GM10248 (cell line): Measurements from ENCODE around the gene KLHDC7B.
A peak's percentile ranks its signal among the peaks of the same experiment; 100 is the strongest.

Source experiments
- CTCF ChIA-PET: fragments of 300-600 bp; sonication (Branson Sonifier 250); formaldehyde crosslinking; extraction: SDS; loops from one replicate; lab custom pipeline; 2021; ENCODE audit warnings: antibody characterized with exemption; lab: Yijun Ruan, JAX
- POLR2A ChIA-PET: fragments of 350-650 bp; sonication (Branson Sonifier 250); formaldehyde crosslinking; extraction: SDS; loops from one replicate; lab custom pipeline; 2020; ENCODE audit warnings: antibody characterized with exemption; lab: Yijun Ruan, JAX
- DNase-seq: peaks from one replicate; pipeline ENCODE4 v3.0.0; 2012; ENCODE audit errors: extremely low spot score
- CTCF ChIP-seq: IDR thresholded peaks from 2 replicates; pipeline ENCODE4 v1.5.1; 2012; ENCODE audit warnings: mild to moderate bottlenecking, low read depth; ENCODE audit errors: extremely low read depth, missing control alignments, control extremely low read depth

Gene KLHDC7B

GRCh38 chr22:50523806-50524675, 21.7 kb upstream of the KLHDC7B start:
- no peak for TF ChIP-seq CTCF
- DNase-seq = no peak
- ChIA-PET CTCF (interaction anchor here (2.6 to 6.7 kb wide), 4 partner anchors 9 to 40 kb away, joined by 24 to 136 read pairs (median 48); partner anchors contain the start of genes KLHDC7B, LMF2, NCAPH2 and SYCE3), POLR2A (interaction anchor here (4.5 kb wide), 1 partner anchor 16 kb away, joined by 33 read pairs; the partner anchor contains the start of genes LMF2 and NCAPH2)

DNA sequence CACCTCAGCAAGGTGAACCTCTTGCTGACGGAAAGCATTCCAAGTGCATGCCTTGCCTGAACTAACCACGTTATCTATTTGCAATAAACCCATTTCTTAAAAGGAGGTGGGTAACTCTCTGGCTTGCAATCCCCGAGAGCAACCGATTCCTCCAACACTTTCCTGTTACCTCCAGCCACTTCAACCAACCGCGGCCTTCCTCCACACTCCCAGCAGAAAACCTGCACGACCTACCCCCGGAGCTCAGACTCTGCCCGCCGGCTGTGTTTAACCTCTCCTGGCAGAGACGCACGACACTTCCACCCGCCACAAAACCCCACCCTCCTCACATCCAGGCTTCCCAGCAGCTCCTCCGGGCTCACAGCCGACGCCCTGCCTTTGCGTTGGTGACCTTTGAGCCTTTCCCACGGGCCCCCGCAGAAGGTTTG, 21.0 kb upstream of the KLHDC7B start:
- CTCF ChIA-PET = interaction anchor here (1.3 to 6.7 kb wide), 9 partner anchors 9 to 381 kb away, joined by 3 to 136 read pairs (median 24); partner anchors contain the start of genes KLHDC7B, LMF2, NCAPH2 and SYCE3
- TF ChIP-seq CTCF = no peak
- no peak for DNase-seq
- POLR2A ChIA-PET = interaction anchor here (0.5 to 4.5 kb wide), 4 partner anchors 17 to 45 kb away, joined by 3 to 33 read pairs (median 3); partner anchors contain the start of genes LMF2 and NCAPH2

- peak; percentile 64 for TF ChIP-seq CTCF
- CTCF ChIA-PET = interaction anchor here (0.8 to 6.7 kb wide), 39 partner anchors 10 to 680 kb away, joined by 3 to 136 read pairs (median 4); partner anchors contain the start of genes HDAC10, KLHDC7B, LMF2 and NCAPH2
- POLR2A ChIA-PET = interaction anchor here (0.5 to 4.5 kb wide), 12 partner anchors 8 to 235 kb away, joined by 3 to 33 read pairs (median 4); partner anchors contain the start of genes KLHDC7B, LMF2 and NCAPH2
- DNase-seq = peak; percentile 97
Observed at GRCh38 chr22:50525104-50525857, 20.4 kb upstream of the KLHDC7B start, which contains the start of gene SCO2. Gene SCO2 (minus strand): TSS chr22:50525598. CDS start chr22:50524411, 1,187 bp downstream.

GRCh38 chr22:50525858-50526107, 19.9 kb upstream of the KLHDC7B start:
- DNase-seq = no peak
- ChIA-PET CTCF (interaction anchor here (0.8 to 6.7 kb wide), 39 partner anchors 9 to 680 kb away, joined by 3 to 136 read pairs (median 4); partner anchors contain the start of genes HDAC10, KLHDC7B, LMF2 and NCAPH2), POLR2A (interaction anchor here (0.6 to 4.5 kb wide), 10 partner anchors 9 to 236 kb away, joined by 3 to 33 read pairs (median 6); partner anchors contain the start of genes KLHDC7B, LMF2 and NCAPH2)
- no peak for TF ChIP-seq CTCF

DNA sequence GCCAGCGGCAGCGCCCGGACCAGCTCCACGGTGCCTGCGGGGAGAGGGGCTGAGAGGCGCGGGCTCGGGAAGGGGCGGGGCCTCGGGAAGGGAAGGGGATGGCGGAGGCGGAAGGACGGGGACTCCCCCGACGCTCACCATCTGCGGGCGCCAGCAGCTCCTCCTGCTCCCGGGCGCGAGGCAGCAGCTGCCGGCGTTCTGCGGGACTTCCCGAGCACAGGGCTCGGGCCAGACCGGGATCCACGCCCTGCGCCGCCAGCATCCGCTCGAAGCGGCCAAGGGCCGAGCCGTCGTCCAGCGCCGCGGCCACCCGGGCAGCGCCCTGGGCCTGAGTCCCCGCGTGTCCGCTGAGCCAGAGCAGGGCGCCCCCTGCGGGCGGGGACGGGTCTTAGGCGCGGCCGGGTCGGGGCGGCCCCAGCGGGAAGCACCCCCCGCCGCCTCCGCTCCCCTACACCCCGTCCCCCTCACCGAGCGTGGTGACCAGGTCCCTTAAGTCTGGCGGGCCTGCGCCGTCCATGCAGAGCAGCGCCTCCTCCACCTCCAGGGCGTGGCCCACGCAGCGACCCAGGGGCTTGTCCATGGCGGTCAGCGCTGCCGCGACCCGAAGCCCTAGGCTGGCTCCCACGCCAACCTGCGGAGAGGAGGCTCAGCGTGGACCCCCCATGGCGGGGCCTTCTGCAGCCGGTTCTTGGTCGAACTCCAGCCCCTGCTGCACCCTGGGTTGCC, 19.4 kb upstream of the KLHDC7B start:
- POLR2A ChIA-PET = interaction anchor here (0.9 to 4.5 kb wide), 8 partner anchors 9 to 43 kb away, joined by 3 to 33 read pairs (median 6); partner anchors contain the start of genes KLHDC7B, LMF2 and NCAPH2
- CTCF ChIA-PET = interaction anchor here (0.8 to 6.7 kb wide), 36 partner anchors 9 to 681 kb away, joined by 3 to 136 read pairs (median 4); partner anchors contain the start of genes HDAC10, KLHDC7B, LMF2 and NCAPH2
- TF ChIP-seq CTCF = peak; percentile 83
- peak; percentile 83 for DNase-seq
